Epithelial cell of esophagus (primary cell): ENCODE results near the gene TFCP2L1.
A peak's percentile ranks its signal among the peaks of the same experiment; 100 is the strongest.

Experiments
- DNase-seq: peaks from one replicate; pipeline ENCODE4 v3.0.0; 2010; ENCODE audit warnings: low read depth
- H3K4me3 ChIP-seq: 2 replicates; pipeline ENCODE4 v1.5.1; 2011; ENCODE audit warnings: mild to moderate bottlenecking, low read length, control low read depth
- TF ChIP-seq, protein P1 (sequence below): IDR thresholded peaks from 2 replicates; pipeline ENCODE4 v1.5.1; 2011; ENCODE audit warnings: low read depth, mild to moderate bottlenecking, low read length, control low read depth, inconsistent platforms; ENCODE audit not compliant: insufficient read depth; ENCODE audit errors: missing control alignments

The TFCP2L1 gene

GRCh38 chr2:121175326-121175725, 109.7 kb downstream of the TFCP2L1 start:
- no peak overlapping the region for H3K4me3 ChIP-seq
- no peak for DNase-seq
- TF ChIP-seq, protein P1, sequence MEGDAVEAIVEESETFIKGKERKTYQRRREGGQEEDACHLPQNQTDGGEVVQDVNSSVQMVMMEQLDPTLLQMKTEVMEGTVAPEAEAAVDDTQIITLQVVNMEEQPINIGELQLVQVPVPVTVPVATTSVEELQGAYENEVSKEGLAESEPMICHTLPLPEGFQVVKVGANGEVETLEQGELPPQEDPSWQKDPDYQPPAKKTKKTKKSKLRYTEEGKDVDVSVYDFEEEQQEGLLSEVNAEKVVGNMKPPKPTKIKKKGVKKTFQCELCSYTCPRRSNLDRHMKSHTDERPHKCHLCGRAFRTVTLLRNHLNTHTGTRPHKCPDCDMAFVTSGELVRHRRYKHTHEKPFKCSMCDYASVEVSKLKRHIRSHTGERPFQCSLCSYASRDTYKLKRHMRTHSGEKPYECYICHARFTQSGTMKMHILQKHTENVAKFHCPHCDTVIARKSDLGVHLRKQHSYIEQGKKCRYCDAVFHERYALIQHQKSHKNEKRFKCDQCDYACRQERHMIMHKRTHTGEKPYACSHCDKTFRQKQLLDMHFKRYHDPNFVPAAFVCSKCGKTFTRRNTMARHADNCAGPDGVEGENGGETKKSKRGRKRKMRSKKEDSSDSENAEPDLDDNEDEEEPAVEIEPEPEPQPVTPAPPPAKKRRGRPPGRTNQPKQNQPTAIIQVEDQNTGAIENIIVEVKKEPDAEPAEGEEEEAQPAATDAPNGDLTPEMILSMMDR: no peak

GRCh38 chr2:121173806-121174205, 111.2 kb downstream of the TFCP2L1 start:
- DNase-seq: no peak
- no peak overlapping the region for H3K4me3 ChIP-seq
- TF ChIP-seq, protein P1: no peak

- peak; percentile 86 for DNase-seq
- no peak overlapping the region for H3K4me3 ChIP-seq
- TF ChIP-seq, protein P1: no peak
Observed at GRCh38 chr2:121173112-121173511, 111.9 kb downstream of the TFCP2L1 start.

GRCh38 chr2:121172456-121172855, 112.5 kb downstream of the TFCP2L1 start:
- H3K4me3 ChIP-seq: no peak overlapping the region
- TF ChIP-seq, protein P1: no peak
- DNase-seq: no peak

DNA sequence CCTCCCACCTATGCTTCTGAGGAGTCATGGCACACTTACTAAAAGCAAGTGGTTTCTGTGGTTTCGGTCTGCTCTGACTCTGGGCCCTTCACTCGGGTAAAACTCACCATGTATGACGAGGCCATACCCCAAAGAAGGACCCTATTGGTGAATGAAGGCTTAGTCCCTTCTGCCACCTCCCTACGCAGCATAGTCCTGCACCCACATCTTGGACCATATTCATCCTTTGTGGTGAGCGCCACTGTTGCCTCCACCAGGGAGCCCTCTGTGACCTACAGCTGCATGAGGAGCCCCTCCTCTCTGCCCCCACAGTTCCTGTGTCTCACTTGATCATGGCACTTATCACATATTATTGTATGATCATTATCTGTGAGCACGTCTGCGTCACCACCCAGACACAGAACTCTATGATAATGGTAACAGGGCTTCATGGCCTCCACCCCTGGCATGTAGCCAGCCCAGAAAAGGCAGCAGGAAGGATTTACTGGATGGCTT, 113.3 kb downstream of the TFCP2L1 start:
- TF ChIP-seq, protein P1: no peak
- no peak for DNase-seq
- H3K4me3 ChIP-seq: no peak overlapping the region

DNA sequence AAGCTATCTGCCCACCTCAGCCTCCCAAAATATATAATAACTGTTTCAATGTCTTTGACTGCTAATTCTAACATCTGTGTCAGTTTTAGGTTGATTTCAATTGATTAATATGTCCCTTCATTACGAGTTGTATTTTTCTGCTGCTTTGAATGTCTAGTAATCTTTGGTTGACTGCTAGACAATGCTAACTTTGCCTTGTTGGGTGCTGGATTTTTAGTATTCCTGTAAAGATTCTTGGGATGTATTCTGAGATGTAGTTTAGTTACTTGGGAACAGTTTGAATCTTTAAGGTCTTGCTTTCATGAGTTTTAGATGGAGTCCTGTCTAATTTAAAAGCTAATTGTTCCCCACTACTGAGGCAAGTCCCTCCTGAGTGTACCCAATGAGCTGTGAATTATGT, 114.4 kb downstream of the TFCP2L1 start:
- H3K4me3 ChIP-seq: no peak overlapping the region
- no peak for DNase-seq
- TF ChIP-seq, protein P1: no peak

DNA sequence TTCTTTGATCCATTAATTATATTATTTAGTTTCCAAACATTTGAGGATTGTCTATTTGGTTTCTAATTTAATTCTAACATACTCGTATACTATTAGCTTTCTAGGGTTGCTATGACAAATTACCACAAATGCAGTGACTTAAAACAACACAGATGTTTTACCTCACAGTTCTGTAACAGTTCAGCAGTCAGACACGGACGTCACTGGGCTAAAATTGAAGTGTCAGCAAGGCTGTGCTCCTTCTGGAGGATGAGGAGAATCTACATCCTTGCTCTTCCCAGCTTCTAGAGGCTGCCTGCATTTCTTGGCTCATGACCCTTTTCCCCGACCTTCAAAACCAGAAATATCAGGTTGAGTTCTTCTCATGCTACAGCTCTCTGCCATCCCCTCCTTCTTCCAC, 117.6 kb downstream of the TFCP2L1 start:
- DNase-seq: no peak
- TF ChIP-seq, protein P1: no peak
- no peak overlapping the region for H3K4me3 ChIP-seq
